HCT116 (cell line): ENCODE measurements around the gene RANBP9.

Source experiments
- CEBPB ChIP-seq: IDR thresholded peaks from 2 replicates; pipeline ENCODE4 v1.6.1; 2012; ENCODE audit warnings: low read depth
- ELF1 ChIP-seq: IDR thresholded peaks from 2 replicates; pipeline ENCODE4 v1.6.1; 2012; ENCODE audit warnings: low read depth, borderline replicate concordance
- EZH2 ChIP-seq: fragments of 200-600 bp; sonication (generic); IDR thresholded peaks from 2 replicates; pipeline ENCODE4 v1.6.1; 2017; ENCODE audit warnings: antibody characterized with exemption, mixed run types
- EZH2phosphoT487 ChIP-seq: fragments of 200-600 bp; IDR thresholded peaks from 2 replicates; pipeline ENCODE4 v1.6.1; 2018; ENCODE audit warnings: antibody characterized with exemption, borderline replicate concordance
- POLR2A ChIP-seq: IDR thresholded peaks from 2 replicates; pipeline ENCODE4 v1.7.0; 2011; ENCODE audit warnings: borderline replicate concordance; ENCODE audit not compliant: insufficient read depth, insufficient read length; ENCODE audit errors: extremely low read depth
- POLR2AphosphoS5 ChIP-seq: IDR thresholded peaks from 2 replicates; pipeline ENCODE4 v1.6.1; 2011; ENCODE audit warnings: mild to moderate bottlenecking, low read depth, low read length, moderate library complexity
- RAD21 ChIP-seq: IDR thresholded peaks from 2 replicates; pipeline ENCODE4 v1.6.1; 2012; ENCODE audit warnings: low read depth, mild to moderate bottlenecking
- SP1 ChIP-seq: IDR thresholded peaks from 2 replicates; pipeline ENCODE4 v1.6.1; 2012; ENCODE audit warnings: low read depth
- SRF ChIP-seq: IDR thresholded peaks from 2 replicates; pipeline ENCODE4 v1.6.1; 2012; ENCODE audit warnings: low read depth
- YY1 ChIP-seq: IDR thresholded peaks from 2 replicates; pipeline ENCODE4 v1.6.1; 2011; ENCODE audit warnings: low read length, low read depth, moderate library complexity, mild to moderate bottlenecking; ENCODE audit not compliant: insufficient replicate concordance; ENCODE audit errors: extremely low read depth
- ZNF274 ChIP-seq: fragments of 200-500 bp; sonication (Bioruptor generic); IDR thresholded peaks from 2 replicates; pipeline ENCODE4 v1.6.1; 2014; ENCODE audit warnings: mild to moderate bottlenecking, low read depth, low read length, inconsistent platforms
- TF ChIP-seq, protein P1 (sequence below): IDR thresholded peaks from 2 replicates; pipeline ENCODE4 v1.6.1; 2012
- TF ChIP-seq, protein P2 (sequence below), 3 experiments: fragments of 200-600 bp in 1 of 3; sonication (generic) in 1 of 3; IDR thresholded peaks in 2 of 3; conservative IDR thresholded peaks in 1 of 3; 2 replicates each; pipeline ENCODE4 v1.5.1; 2012 to 2017; ENCODE audit warnings: low read depth in 2 of 3, low read length in 2 of 3, antibody characterized with exemption in 1 of 3, borderline replicate concordance in 1 of 3, control low read depth in 1 of 3, mild to moderate bottlenecking in 1 of 3, mixed read lengths in 1 of 3, mixed run types in 1 of 3, moderate library complexity in 1 of 3; ENCODE audit not compliant: insufficient read depth in 1 of 3
- TF ChIP-seq, protein P3 (sequence below): IDR thresholded peaks from 2 replicates; pipeline ENCODE4 v1.6.1; 2012; ENCODE audit warnings: low read depth

DNA sequence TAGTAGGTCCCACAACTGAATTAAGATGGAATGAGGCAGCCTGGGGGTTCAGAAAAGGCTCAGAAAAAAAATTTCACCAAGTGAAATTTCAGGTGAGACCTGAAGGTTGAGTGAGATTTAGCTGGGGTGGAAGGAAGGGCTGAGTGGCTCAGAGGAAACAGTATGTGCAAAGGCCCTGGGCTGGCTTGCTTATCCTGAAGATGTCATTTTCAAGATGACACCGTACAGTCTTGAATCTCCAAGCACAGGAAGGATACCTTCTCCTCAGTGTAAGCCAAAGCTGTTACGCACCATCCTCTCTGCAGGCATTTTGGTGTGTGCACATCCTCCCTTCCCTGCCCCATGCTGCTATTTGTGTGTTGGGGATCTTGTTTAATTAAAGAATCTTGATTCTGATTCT, 43.0 kb upstream of the RANBP9 start:
- TF ChIP-seq, protein P1, sequence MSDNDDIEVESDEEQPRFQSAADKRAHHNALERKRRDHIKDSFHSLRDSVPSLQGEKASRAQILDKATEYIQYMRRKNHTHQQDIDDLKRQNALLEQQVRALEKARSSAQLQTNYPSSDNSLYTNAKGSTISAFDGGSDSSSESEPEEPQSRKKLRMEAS, result no peak
- TF ChIP-seq POLR2A (no peak), CEBPB (no peak), EZH2 (no peak), POLR2AphosphoS5 (no peak), SP1 (no peak), YY1 (no peak), RAD21 (no peak), SRF (no peak), ELF1 (no peak), EZH2phosphoT487 (no peak), ZNF274 (no peak)
- TF ChIP-seq, protein P2, sequence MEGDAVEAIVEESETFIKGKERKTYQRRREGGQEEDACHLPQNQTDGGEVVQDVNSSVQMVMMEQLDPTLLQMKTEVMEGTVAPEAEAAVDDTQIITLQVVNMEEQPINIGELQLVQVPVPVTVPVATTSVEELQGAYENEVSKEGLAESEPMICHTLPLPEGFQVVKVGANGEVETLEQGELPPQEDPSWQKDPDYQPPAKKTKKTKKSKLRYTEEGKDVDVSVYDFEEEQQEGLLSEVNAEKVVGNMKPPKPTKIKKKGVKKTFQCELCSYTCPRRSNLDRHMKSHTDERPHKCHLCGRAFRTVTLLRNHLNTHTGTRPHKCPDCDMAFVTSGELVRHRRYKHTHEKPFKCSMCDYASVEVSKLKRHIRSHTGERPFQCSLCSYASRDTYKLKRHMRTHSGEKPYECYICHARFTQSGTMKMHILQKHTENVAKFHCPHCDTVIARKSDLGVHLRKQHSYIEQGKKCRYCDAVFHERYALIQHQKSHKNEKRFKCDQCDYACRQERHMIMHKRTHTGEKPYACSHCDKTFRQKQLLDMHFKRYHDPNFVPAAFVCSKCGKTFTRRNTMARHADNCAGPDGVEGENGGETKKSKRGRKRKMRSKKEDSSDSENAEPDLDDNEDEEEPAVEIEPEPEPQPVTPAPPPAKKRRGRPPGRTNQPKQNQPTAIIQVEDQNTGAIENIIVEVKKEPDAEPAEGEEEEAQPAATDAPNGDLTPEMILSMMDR (IDR thresholded peaks at IDR 0.05 in 2 of 3, conservative IDR thresholded peaks at IDR 0.05 in 1 of 3; ENCODE audit: borderline replicate concordance in 1 of 3, insufficient read depth in 1 of 3, low read depth in 2 of 3, low read length in 2 of 3), result no peak
- TF ChIP-seq, protein P3, sequence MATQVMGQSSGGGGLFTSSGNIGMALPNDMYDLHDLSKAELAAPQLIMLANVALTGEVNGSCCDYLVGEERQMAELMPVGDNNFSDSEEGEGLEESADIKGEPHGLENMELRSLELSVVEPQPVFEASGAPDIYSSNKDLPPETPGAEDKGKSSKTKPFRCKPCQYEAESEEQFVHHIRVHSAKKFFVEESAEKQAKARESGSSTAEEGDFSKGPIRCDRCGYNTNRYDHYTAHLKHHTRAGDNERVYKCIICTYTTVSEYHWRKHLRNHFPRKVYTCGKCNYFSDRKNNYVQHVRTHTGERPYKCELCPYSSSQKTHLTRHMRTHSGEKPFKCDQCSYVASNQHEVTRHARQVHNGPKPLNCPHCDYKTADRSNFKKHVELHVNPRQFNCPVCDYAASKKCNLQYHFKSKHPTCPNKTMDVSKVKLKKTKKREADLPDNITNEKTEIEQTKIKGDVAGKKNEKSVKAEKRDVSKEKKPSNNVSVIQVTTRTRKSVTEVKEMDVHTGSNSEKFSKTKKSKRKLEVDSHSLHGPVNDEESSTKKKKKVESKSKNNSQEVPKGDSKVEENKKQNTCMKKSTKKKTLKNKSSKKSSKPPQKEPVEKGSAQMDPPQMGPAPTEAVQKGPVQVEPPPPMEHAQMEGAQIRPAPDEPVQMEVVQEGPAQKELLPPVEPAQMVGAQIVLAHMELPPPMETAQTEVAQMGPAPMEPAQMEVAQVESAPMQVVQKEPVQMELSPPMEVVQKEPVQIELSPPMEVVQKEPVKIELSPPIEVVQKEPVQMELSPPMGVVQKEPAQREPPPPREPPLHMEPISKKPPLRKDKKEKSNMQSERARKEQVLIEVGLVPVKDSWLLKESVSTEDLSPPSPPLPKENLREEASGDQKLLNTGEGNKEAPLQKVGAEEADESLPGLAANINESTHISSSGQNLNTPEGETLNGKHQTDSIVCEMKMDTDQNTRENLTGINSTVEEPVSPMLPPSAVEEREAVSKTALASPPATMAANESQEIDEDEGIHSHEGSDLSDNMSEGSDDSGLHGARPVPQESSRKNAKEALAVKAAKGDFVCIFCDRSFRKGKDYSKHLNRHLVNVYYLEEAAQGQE, result no peak
